Thymus (tissue), 14 donors: ENCODE measurements around the gene OR4D10. TPM values are rescaled to one million over a fixed set of nuclear protein-coding genes. Genes with fewer than 3 reads are reported as not detected.
"Not testable (repeated sequence)": the region's sequence is repeated elsewhere in the genome, so short reads cannot be mapped to it uniquely, and the experiment has no call there.

ENCODE experiments used
- DNase-seq, 9 donors: peaks; one replicate each; pipeline ENCODE4 v3.0.0-alpha.2; 2013; ENCODE audit warnings: low spot score in 9 of 9, low read depth in 6 of 9, missing footprints in 1 of 9
- H3K27ac ChIP-seq, 2 donors: one replicate each; pipeline ENCODE4 v1.5.1; 2013; ENCODE audit warnings: control low read depth in 1 of 2, low read depth in 1 of 2, low read length in 1 of 2, mild to moderate bottlenecking in 1 of 2, moderate library complexity in 1 of 2
- H3K27me3 ChIP-seq, 2 donors: one replicate each; pipeline ENCODE4 v1.5.1; 2013; ENCODE audit warnings: low read length in 1 of 2; ENCODE audit not compliant: control insufficient read depth in 2 of 2, insufficient read depth in 1 of 2
- H3K36me3 ChIP-seq, 2 donors: one replicate each; pipeline ENCODE4 v1.5.1; 2013; ENCODE audit warnings: low read length in 1 of 2, mild to moderate bottlenecking in 1 of 2, moderate library complexity in 1 of 2; ENCODE audit not compliant: control insufficient read depth in 2 of 2, insufficient read depth in 2 of 2
- H3K4me1 ChIP-seq, 2 donors: one replicate each; pipeline ENCODE4 v1.5.1; 2013; ENCODE audit warnings: low read length in 2 of 2; ENCODE audit not compliant: control insufficient read depth in 2 of 2, insufficient read depth in 2 of 2
- H3K4me3 ChIP-seq, 2 donors: one replicate each; pipeline ENCODE4 v1.5.1; 2013; ENCODE audit warnings: low read length in 2 of 2, control low read depth in 1 of 2, mild to moderate bottlenecking in 1 of 2
- H3K9me3 ChIP-seq, 2 donors: one replicate each; pipeline ENCODE4 v1.5.1; 2013; ENCODE audit warnings: low read length in 1 of 2, mild to moderate bottlenecking in 1 of 2; ENCODE audit not compliant: control insufficient read depth in 2 of 2, insufficient read depth in 1 of 2
- WGBS: extraction: QIAGEN DNeasy Blood & Tissue Kit; methylation state at CpG from one replicate; pipeline ENCODE4 v1.1.7; 2013; 5-methylcytosine and 5-hydroxymethylcytosine counted together
- long read RNA-seq, 10 donors: transcript quantifications; one replicate each; lab custom pipeline, GENCODE V29; 2026
- polyA plus RNA-seq: library from polyadenylated mRNA; stranded (reverse); fragments of 200-250 nt; gene quantifications from one replicate; pipeline ENCODE4 v1.2.3, GENCODE V29; 2013
- total RNA-seq: library from RNA; stranded (reverse); fragments of 120-200 nt; gene quantifications from one replicate; pipeline ENCODE4 v1.2.4, GENCODE V29; 2013
- donor health status: healthy.

The OR4D10 gene
- not detected for total RNA-seq
- polyA plus RNA-seq = under 0.01 TPM
- long read RNA-seq, donor 1 = 0 reads
- long read RNA-seq, donor 2 = 0 reads
- long read RNA-seq, donor 3 = 0 reads
- long read RNA-seq, donor 4 = 0 reads
- long read RNA-seq, donor 5 = 0 reads
- long read RNA-seq, donor 6 = 0 reads
- long read RNA-seq, donor 7 = 0 reads
- long read RNA-seq, donor 8 = 0 reads
- long read RNA-seq, donor 9 = 0 reads
- long read RNA-seq, donor 10 = 0 reads

DNA sequence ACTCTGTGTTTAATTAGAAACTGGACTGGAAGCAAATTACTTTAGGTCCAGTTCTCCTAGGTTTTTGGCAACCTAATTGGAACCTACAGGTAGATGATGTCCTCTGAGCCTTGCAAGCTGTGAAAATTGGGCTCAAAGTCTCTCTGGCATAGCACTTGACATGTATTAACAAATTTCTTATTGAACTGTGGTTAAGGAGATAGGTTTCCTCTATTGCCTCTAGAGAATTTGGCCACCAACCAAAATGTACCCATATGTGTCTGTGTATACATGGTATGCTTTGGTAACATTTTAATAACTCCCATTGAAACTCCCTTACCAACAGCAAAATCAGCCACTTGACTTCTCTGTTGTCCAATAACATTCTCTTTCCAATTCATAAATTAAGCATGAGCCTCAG lies at the start of gene OR4D10:
TSS of gene OR4D10 (plus strand) at position 301 of the 400 bp plus-strand sequence. CDS start 4,115 bp downstream, outside the sequence.
- no peaks in the 10 kb centered on the region for H3K4me1 ChIP-seq
- H3K27ac ChIP-seq = no peak within 1 kb of the TSS
- H3K9me3 ChIP-seq = no peaks in the 10 kb centered on the region
- DNase-seq = no peak
- H3K36me3 ChIP-seq = no peaks in the 10 kb centered on the region
- H3K27me3 ChIP-seq = no peaks in the 10 kb centered on the region
- no peak within 1 kb of the TSS for H3K4me3 ChIP-seq

- WGBS = 96% methylated on average over 2 of the region's 2 CpGs
- no peaks in the 10 kb centered on the region for H3K4me1 ChIP-seq
- H3K27me3 ChIP-seq = no peaks in the 10 kb centered on the region
- DNase-seq = no peak
- no peak overlapping the region for H3K27ac ChIP-seq
- no peak overlapping the region for H3K4me3 ChIP-seq
- no peaks in the 10 kb centered on the region for H3K9me3 ChIP-seq
- no peaks in the 10 kb centered on the region for H3K36me3 ChIP-seq
These were observed 49.3 kb upstream of the OR4D10 start for GRCh38 chr11:59423835-59424234.

- H3K4me1 ChIP-seq = no peaks in the 10 kb centered on the region
- 84% methylated on average over 4 of the region's 4 CpGs for WGBS
These were observed 48.0 kb upstream of the OR4D10 start for GRCh38 chr11:59425131-59425530.

GRCh38 chr11:59426361-59427067 lies 46.6 kb upstream of the OR4D10 start, which contains the start of gene OR5A2:
Gene OR5A2, minus strand, starts transcription at chr11:59426413. Its CDS starts 3,460 bp downstream, at chr11:59422953.
- no peaks in the 10 kb centered on the region for H3K27me3 ChIP-seq
- WGBS = 94% methylated on average over 5 of the region's 5 CpGs
- no peak for DNase-seq
- H3K4me3 ChIP-seq = no peak within 1 kb of the TSS
- H3K36me3 ChIP-seq = no peaks in the 10 kb centered on the region
- no peaks in the 10 kb centered on the region for H3K9me3 ChIP-seq
- no peak within 1 kb of the TSS for H3K27ac ChIP-seq
- no peaks in the 10 kb centered on the region for H3K4me1 ChIP-seq

More at GRCh38 chr11:59425131-59425530, 48.0 kb upstream of the OR4D10 start:
- no peak overlapping the region for H3K27ac ChIP-seq
- no peaks in the 10 kb centered on the region for H3K36me3 ChIP-seq
- H3K9me3 ChIP-seq = no peaks in the 10 kb centered on the region
- DNase-seq = no peak
- H3K27me3 ChIP-seq = no peaks in the 10 kb centered on the region
- H3K4me3 ChIP-seq = no peak overlapping the region

GRCh38 chr11:59427068-59427382 lies 46.1 kb upstream of the OR4D10 start:
- Histone ChIP-seq H3K27ac (no peak overlapping the region), H3K4me1 (no peaks in the 10 kb centered on the region), H3K9me3 (no peaks in the 10 kb centered on the region), H3K27me3 (no peaks in the 10 kb centered on the region), H3K4me3 (no peak overlapping the region), H3K36me3 (no peaks in the 10 kb centered on the region)
- no peak for DNase-seq

DNA sequence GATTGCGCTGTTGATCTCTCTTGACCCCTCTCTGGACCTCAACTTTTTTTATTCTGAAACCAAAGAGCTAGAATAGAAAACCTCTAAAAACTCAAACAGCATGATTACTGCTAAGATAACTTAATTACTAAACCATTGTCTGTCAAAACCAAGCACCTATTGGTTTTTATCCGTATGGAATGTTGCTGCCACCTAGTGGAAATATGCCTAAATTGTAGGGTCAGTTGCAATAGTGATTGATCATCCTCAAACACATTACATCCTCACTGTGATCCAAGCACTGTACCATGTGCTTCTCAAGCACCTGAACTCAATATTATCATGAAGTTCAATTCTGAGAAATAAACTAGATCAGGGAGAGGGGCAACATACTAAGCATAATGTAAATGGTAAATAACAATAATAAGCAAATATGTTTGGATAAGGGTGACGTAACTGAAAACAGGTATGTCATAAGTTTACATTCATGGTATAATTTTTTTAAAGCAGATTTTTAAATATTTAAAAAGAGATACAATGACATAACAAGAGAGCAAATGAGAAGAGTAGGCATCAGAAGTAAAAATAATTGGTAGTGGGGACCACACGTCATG lies 43.1 kb upstream of the OR4D10 start:
- 74% methylated on average over 4 of the region's 4 CpGs for WGBS
- H3K4me1 ChIP-seq = no peaks in the 10 kb centered on the region
- no peaks in the 10 kb centered on the region for H3K9me3 ChIP-seq
- H3K36me3 ChIP-seq = no peaks in the 10 kb centered on the region
- no peak overlapping the region for H3K4me3 ChIP-seq
- DNase-seq = peak; percentile 4 to 71 (median 24)
- no peaks in the 10 kb centered on the region for H3K27me3 ChIP-seq
- no peak overlapping the region for H3K27ac ChIP-seq

GRCh38 chr11:59436169-59436568 lies 36.9 kb upstream of the OR4D10 start, which contains the start of gene OR5A1:
Gene OR5A1, plus strand, starts transcription at chr11:59436469. Its CDS starts 6,700 bp downstream, at chr11:59443169.
- no peaks in the 10 kb centered on the region for H3K27me3 ChIP-seq
- H3K27ac ChIP-seq = no peak within 1 kb of the TSS
- 81% methylated on average over 3 of the region's 3 CpGs for WGBS
- H3K9me3 ChIP-seq = no peaks in the 10 kb centered on the region
- no peaks in the 10 kb centered on the region for H3K36me3 ChIP-seq
- no peak within 1 kb of the TSS for H3K4me3 ChIP-seq
- H3K4me1 ChIP-seq = no peaks in the 10 kb centered on the region
- no peak for DNase-seq

DNA sequence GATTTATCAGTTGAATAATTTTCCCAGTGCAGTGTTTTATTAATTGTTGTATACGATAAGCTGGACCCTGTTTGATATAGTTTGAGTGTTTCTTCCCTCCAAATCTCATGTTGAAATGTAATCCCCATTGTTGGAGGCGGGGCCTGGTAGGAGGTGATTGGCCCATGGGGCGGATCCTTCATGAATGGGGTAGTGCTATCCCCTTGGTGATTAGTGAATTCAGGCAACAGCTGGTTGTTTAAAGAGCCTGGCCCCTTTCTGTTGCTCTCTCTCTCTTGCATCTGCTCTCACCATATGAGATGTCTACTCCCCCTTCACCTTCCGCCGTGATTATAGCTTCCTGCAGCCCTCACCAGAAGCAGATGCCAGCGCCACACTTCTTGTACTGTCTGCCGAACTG lies 35.3 kb upstream of the OR4D10 start:
- Histone ChIP-seq H3K27ac (no peak overlapping the region), H3K4me1 (no peaks in the 10 kb centered on the region), H3K27me3 (no peaks in the 10 kb centered on the region), H3K36me3 (no peaks in the 10 kb centered on the region), H3K4me3 (no peak overlapping the region), H3K9me3 (no peaks in the 10 kb centered on the region)
- no peak for DNase-seq
- WGBS = 96% methylated on average over 7 of the region's 7 CpGs

GRCh38 chr11:59445624-59446023 lies 27.5 kb upstream of the OR4D10 start:
- H3K27ac ChIP-seq, H3K27me3 ChIP-seq, DNase-seq, H3K4me3 ChIP-seq, H3K4me1 ChIP-seq, H3K9me3 ChIP-seq, H3K36me3 ChIP-seq: not testable (repeated sequence)
- WGBS = 88% methylated on average over 1 of the region's 1 CpG
